Measurements from ENCODE around the gene TCP10L. TPM values are rescaled to one million over a fixed set of nuclear protein-coding genes. Genes with fewer than 3 reads are reported as not detected.

TCP10L gene
- total RNA-seq, 6 donors from 2014 or later = 1.0 to 2.7 (median 1.1) TPM; not detected in 3

- Histone ChIP-seq H3K4me3 (no peak overlapping the region), H3K4me1 (peaks cover 14 to 36% (median 26%) of the 10 kb centered on the region in 4 donors), H3K9me3 (no peaks in the 10 kb centered on the region), H3K27me3 (no peaks in the 10 kb centered on the region), H3K27ac (peak overlapping the region; percentile 36 to 79 (median 60)), H3K36me3 (no peaks in the 10 kb centered on the region)
- TF ChIP-seq CTCF (IDR thresholded peaks at IDR 0.05) (no peak), POLR2AphosphoS5 (IDR thresholded peaks at IDR 0.05) (peak in 1 of 2 donors; percentile 12), EP300 (IDR thresholded peaks at IDR 0.05) (peak in 1 of 4 donors; percentile 9)
- DNase-seq (no peak), ATAC-seq (ENCODE audit: low FRiP score in 2 of 2) (peak in 1 of 2 donors; percentile 34)
- WGBS, 2 donors = 67 to 69% methylated on average over 8 of the region's 8 CpGs
These were observed 61.2 kb downstream of the TCP10L start for GRCh38 chr21:32523988-32524719.

Small RNA genes lying within 50 kb of the gene (small RNA-seq; reads per million reads assigned to genes)
- gene RF00438 = 0 reads per million in 4 donors
- 0 to 0.26 (median 0) reads per million in 4 donors for gene RNA5SP490

Other genes starting within 250 kb of the TCP10L start
- gene URB1, start 192.5 kb downstream of the TCP10L start, total RNA-seq = 10 to 100 TPM in 5 of 6 donors, 1 to 10 TPM in 1; 9.3 to 23.0 (median 14.1) TPM
- 10 to 100 TPM; 40.2 to 75.6 (median 55.7) TPM for gene EVA1C, start 172.8 kb downstream of the TCP10L start, total RNA-seq
- gene CFAP298, start 26.9 kb upstream of the TCP10L start, total RNA-seq = 10 to 100 TPM; 22.9 to 47.1 (median 30.4) TPM
- 10 to 100 TPM; 11.1 to 24.4 (median 16.7) TPM for gene SYNJ1, start 142.5 kb upstream of the TCP10L start, total RNA-seq
- gene PAXBP1, start 186.2 kb upstream of the TCP10L start, total RNA-seq = 10 to 100 TPM; 25.7 to 97.4 (median 41.0) TPM